Panc1 (cell line): Measurements from ENCODE around the gene LDHAL6B. TPM values are rescaled to one million over a fixed set of nuclear protein-coding genes. Genes with fewer than 3 reads are reported as not detected.

Experiments
- ATAC-seq: fragments of 200-7000 bp; cut with Tn5 transposase; 2 replicates; pipeline ENCODE4 v1.9.1; 2020; ENCODE audit warnings: mild to moderate bottlenecking, moderate library complexity
- BruUV-seq: library from RNA; stranded (reverse); fragments of 400-500 nt; replicated peaks from 2 replicates; lab custom pipeline; 2021; lab: Mats Ljungman, UMichigan
- CTCF ChIA-PET: fragments of 300-600 bp; sonication (Branson Sonifier 250); formaldehyde crosslinking; loops from one replicate; lab custom pipeline; 2022; ENCODE audit warnings: antibody characterized with exemption; lab: Charles Lee
- POLR2A ChIA-PET: fragments of 300-600 bp; sonication (Branson Sonifier 250); formaldehyde crosslinking; loops from one replicate; lab custom pipeline; 2022; ENCODE audit warnings: antibody characterized with exemption; lab: Charles Lee
- DNase-seq: peaks from one replicate; pipeline ENCODE4 v3.0.0-alpha.2; 2010; ENCODE audit warnings: low read depth, low spot score
- H3K27ac ChIP-seq: 2 replicates; pipeline ENCODE4 v1.5.1; 2011; ENCODE audit warnings: mild to moderate bottlenecking, low read length, inconsistent platforms
- H3K27me3 ChIP-seq: fragments of 200-500 bp; sonication (Bioruptor generic); 2 replicates; pipeline ENCODE4 v1.6.0; 2014; ENCODE audit warnings: low read length, inconsistent platforms; ENCODE audit not compliant: control insufficient read depth, insufficient read depth
- H3K36me3 ChIP-seq: fragments of 200-500 bp; sonication (Bioruptor generic); 2 replicates; pipeline ENCODE4 v1.5.1; 2014; ENCODE audit warnings: inconsistent platforms, mild to moderate bottlenecking, low read length, moderate library complexity; ENCODE audit not compliant: control insufficient read depth, insufficient read depth
- H3K4me1 ChIP-seq: 2 replicates; pipeline ENCODE4 v1.5.1; 2011; ENCODE audit warnings: inconsistent platforms, mild to moderate bottlenecking, low read length, moderate library complexity; ENCODE audit not compliant: control insufficient read depth, insufficient read depth
- H3K4me3 ChIP-seq, 2 experiments: 2 replicates each; pipeline ENCODE4 v1.5.1; 2011 to 2012; ENCODE audit warnings: low read depth in 2 of 2, low read length in 2 of 2, mild to moderate bottlenecking in 2 of 2, inconsistent platforms in 1 of 2, moderate library complexity in 1 of 2
- H3K9me3 ChIP-seq: fragments of 200-500 bp; sonication (Bioruptor generic); 2 replicates; pipeline ENCODE4 v1.5.1; 2014; ENCODE audit warnings: low read depth, mild to moderate bottlenecking, inconsistent platforms, low read length, moderate library complexity; ENCODE audit not compliant: control insufficient read depth, insufficient read depth
- TCF7L2 ChIP-seq: IDR thresholded peaks from 2 replicates; pipeline ENCODE4 v1.6.1; 2011; ENCODE audit warnings: mild to moderate bottlenecking, low read depth, low read length, inconsistent platforms
- in situ Hi-C: cut with HindIII; loops from 2 replicates; pipeline ENCODE4 v1.10.0; 2016; ENCODE audit warnings: low sequenced_read_pairs, low pct_unique_long_range_greater_than_20kb
- intact Hi-C: fragments of 100-400 bp; cut with micrococcal nuclease; formaldehyde crosslinking; loops from one replicate; pipeline ENCODE4 v1.10.0; 2022; ENCODE audit not compliant: unreplicated experiment
- total RNA-seq: library from RNA; stranded (reverse); gene quantifications from one replicate; pipeline ENCODE4 v1.2.1, GENCODE V29; 2021; ENCODE audit not compliant: unreplicated experiment
- TF ChIP-seq, protein P1 (sequence below), 2 experiments: IDR thresholded peaks; 2 replicates each; pipeline ENCODE4 v1.6.1; 2011 to 2012; ENCODE audit warnings: low read depth in 2 of 2, control low read depth in 1 of 2, low read length in 1 of 2, mild to moderate bottlenecking in 1 of 2, moderate library complexity in 1 of 2; ENCODE audit not compliant: insufficient read depth in 1 of 2
- TF ChIP-seq, protein P2 (sequence below): fragments of 450-650 bp; IDR thresholded peaks from 2 replicates; pipeline ENCODE4 v1.5.1; 2017; ENCODE audit warnings: mild to moderate bottlenecking

LDHAL6B gene
- total RNA-seq, 1 experiment from 2014 or later = not detected

DNA sequence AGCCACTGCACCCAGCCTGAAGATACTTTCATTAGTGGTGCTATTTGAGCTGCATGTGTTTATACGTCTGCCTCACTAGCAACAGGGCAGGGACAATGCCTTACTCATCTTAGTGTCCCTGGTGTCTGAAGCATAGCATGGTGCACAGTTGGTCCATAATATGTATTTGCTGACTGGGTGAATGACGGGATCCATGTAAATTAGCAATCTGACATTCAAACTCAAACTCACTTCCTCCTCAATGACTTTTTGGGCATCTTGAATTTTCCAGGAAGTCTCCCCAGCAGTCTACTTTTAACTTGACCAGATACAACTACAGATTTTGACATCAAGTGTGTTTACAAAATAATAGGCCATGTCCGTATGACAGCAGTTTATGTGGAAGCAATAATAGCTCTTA is 3.0 kb upstream of the LDHAL6B start:
- DNase-seq (no peak), ATAC-seq (no peak)
- Histone ChIP-seq H3K4me1 (peaks cover 6% of the 10 kb centered on the region; the same call in 1 of the 2 replicates), H3K27ac (no peak overlapping the region), H3K36me3 (no peaks in the 10 kb centered on the region; the same call in 1 of the 2 replicates), H3K4me3 (no peak overlapping the region), H3K27me3 (no peaks in the 10 kb centered on the region), H3K9me3 (no peaks in the 10 kb centered on the region)
- intact Hi-C loops = no loop called here
- BruUV-seq = no TSS peak
- ChIA-PET POLR2A (interaction anchor here (0.5 kb wide), 1 partner anchor 17 kb away, joined by 3 read pairs; no protein-coding TSS in a partner anchor), CTCF (no interaction called here)
- in situ Hi-C loops = no loop called here
- TF ChIP-seq, protein P1, sequence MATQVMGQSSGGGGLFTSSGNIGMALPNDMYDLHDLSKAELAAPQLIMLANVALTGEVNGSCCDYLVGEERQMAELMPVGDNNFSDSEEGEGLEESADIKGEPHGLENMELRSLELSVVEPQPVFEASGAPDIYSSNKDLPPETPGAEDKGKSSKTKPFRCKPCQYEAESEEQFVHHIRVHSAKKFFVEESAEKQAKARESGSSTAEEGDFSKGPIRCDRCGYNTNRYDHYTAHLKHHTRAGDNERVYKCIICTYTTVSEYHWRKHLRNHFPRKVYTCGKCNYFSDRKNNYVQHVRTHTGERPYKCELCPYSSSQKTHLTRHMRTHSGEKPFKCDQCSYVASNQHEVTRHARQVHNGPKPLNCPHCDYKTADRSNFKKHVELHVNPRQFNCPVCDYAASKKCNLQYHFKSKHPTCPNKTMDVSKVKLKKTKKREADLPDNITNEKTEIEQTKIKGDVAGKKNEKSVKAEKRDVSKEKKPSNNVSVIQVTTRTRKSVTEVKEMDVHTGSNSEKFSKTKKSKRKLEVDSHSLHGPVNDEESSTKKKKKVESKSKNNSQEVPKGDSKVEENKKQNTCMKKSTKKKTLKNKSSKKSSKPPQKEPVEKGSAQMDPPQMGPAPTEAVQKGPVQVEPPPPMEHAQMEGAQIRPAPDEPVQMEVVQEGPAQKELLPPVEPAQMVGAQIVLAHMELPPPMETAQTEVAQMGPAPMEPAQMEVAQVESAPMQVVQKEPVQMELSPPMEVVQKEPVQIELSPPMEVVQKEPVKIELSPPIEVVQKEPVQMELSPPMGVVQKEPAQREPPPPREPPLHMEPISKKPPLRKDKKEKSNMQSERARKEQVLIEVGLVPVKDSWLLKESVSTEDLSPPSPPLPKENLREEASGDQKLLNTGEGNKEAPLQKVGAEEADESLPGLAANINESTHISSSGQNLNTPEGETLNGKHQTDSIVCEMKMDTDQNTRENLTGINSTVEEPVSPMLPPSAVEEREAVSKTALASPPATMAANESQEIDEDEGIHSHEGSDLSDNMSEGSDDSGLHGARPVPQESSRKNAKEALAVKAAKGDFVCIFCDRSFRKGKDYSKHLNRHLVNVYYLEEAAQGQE (IDR thresholded peaks at IDR 0.05; ENCODE audit: insufficient read depth in 1 of 2, low read depth in 2 of 2, low read length in 1 of 2) = no peak
- TF ChIP-seq, protein P2, sequence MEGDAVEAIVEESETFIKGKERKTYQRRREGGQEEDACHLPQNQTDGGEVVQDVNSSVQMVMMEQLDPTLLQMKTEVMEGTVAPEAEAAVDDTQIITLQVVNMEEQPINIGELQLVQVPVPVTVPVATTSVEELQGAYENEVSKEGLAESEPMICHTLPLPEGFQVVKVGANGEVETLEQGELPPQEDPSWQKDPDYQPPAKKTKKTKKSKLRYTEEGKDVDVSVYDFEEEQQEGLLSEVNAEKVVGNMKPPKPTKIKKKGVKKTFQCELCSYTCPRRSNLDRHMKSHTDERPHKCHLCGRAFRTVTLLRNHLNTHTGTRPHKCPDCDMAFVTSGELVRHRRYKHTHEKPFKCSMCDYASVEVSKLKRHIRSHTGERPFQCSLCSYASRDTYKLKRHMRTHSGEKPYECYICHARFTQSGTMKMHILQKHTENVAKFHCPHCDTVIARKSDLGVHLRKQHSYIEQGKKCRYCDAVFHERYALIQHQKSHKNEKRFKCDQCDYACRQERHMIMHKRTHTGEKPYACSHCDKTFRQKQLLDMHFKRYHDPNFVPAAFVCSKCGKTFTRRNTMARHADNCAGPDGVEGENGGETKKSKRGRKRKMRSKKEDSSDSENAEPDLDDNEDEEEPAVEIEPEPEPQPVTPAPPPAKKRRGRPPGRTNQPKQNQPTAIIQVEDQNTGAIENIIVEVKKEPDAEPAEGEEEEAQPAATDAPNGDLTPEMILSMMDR = no peak

DNA sequence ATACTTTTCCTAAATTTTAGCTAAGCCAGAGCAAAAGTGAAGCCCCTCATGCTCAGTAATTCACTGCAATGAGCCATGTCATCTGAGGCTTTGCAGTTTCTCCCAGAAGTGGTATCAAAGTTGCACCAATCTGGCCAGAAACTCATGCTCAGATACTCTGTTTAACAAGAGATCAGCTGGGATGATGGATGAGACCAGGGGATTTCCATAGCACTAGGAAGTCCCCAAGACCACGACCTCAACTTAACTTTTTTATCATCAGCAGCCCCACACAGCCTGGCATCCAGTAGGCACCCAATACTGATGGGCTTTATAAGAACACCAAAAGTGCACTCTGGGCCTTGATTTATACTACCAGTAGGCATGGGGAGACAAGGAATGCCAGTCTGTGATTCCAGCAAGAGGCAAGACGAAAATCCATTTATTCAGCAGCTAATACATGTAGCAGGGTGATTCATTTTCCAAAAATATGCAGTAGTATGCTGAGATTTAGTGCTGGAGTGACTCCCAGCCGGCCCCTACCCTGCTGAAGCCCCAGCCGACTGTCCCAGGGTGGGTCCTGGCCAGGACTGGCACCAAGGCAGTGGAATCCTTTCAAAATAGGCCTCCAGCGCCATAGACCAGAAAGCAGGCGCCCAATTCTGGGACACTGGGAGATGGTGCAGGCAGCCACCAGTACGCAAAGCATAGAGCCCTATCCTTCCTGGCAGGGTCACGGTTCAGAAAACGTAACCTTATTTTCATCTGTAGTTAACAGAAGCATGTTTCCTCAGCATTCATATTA is 612 bp upstream of the LDHAL6B start:
- ChIA-PET CTCF (no interaction called here), POLR2A (no interaction called here)
- H3K4me1 ChIP-seq = no peaks in the 10 kb centered on the region
- H3K27ac ChIP-seq = no peak overlapping the region
- no peak for DNase-seq
- no peak for TF ChIP-seq TCF7L2
- TF ChIP-seq, protein P1 (IDR thresholded peaks at IDR 0.05; ENCODE audit: insufficient read depth in 1 of 2, low read depth in 2 of 2, low read length in 1 of 2) = no peak
- no peak for ATAC-seq
- no peaks in the 10 kb centered on the region for H3K9me3 ChIP-seq
- in situ Hi-C loops = no loop called here
- no peaks in the 10 kb centered on the region for H3K27me3 ChIP-seq
- no TSS peak for BruUV-seq
- no peak overlapping the region for H3K4me3 ChIP-seq
- H3K36me3 ChIP-seq = no peaks in the 10 kb centered on the region; the same call in none of the 2 replicates
- intact Hi-C loops = no loop called here
